Measurements from ENCODE around the gene INTS1.
"Not testable (repeated sequence)": the region's sequence is repeated elsewhere in the genome, so short reads cannot be mapped to it uniquely, and the experiment has no call there.

Gene INTS1

GRCh38 chr7:1531263-1531978 is 27.2 kb upstream of the INTS1 start:
- DNase-seq = no peak

GRCh38 chr7:1530946-1531262 is 26.7 kb upstream of the INTS1 start:
- no peak for DNase-seq

- DNase-seq = no peak
Measured at GRCh38 chr7:1529383-1530116, 25.4 kb upstream of the INTS1 start.

GRCh38 chr7:1526271-1526754 is 22.1 kb upstream of the INTS1 start:
- DNase-seq = no peak

GRCh38 chr7:1525409-1525808 is 21.2 kb upstream of the INTS1 start:
- no peak for DNase-seq

GRCh38 chr7:1523844-1524243 is 19.7 kb upstream of the INTS1 start:
- no peak for DNase-seq

GRCh38 chr7:1523208-1523607 is 19.0 kb upstream of the INTS1 start:
- no peak for DNase-seq

- no peak for DNase-seq
Measured at GRCh38 chr7:1521456-1521855, 17.3 kb upstream of the INTS1 start.

GRCh38 chr7:1520539-1521234 is 16.5 kb upstream of the INTS1 start:
- DNase-seq = no peak

GRCh38 chr7:1519322-1519922 is 15.2 kb upstream of the INTS1 start:
- DNase-seq = not testable (repeated sequence)

GRCh38 chr7:1516586-1517251 is 12.5 kb upstream of the INTS1 start:
- DNase-seq = no peak

GRCh38 chr7:1515509-1515967 is 11.3 kb upstream of the INTS1 start:
- DNase-seq = not testable (repeated sequence)

GRCh38 chr7:1514995-1515401 is 10.8 kb upstream of the INTS1 start:
- DNase-seq = no peak

GRCh38 chr7:1514407-1514806 is 10.2 kb upstream of the INTS1 start:
- DNase-seq = no peak

- DNase-seq = no peak
Measured at GRCh38 chr7:1513657-1514095, 9.5 kb upstream of the INTS1 start.

- DNase-seq = no peak
Measured at GRCh38 chr7:1512781-1513656, 8.8 kb upstream of the INTS1 start.

- no peak for DNase-seq
Measured at GRCh38 chr7:1511444-1512422, 7.5 kb upstream of the INTS1 start.

- DNase-seq = no peak
Measured at GRCh38 chr7:1510780-1511154, 6.6 kb upstream of the INTS1 start.

- DNase-seq = no peak
Measured at GRCh38 chr7:1509226-1509625, 5.0 kb upstream of the INTS1 start.

GRCh38 chr7:1508277-1508758 is 4.1 kb upstream of the INTS1 start:
- no peak for DNase-seq
